H1 (cell line): ENCODE results near the gene CLEC2D. TPM values are rescaled to one million over a fixed set of nuclear protein-coding genes. Genes with fewer than 3 reads are reported as not detected.

Source experiments
- CTCF ChIA-PET: fragments of 300-600 bp; sonication (Branson Sonifier 250); formaldehyde crosslinking; loops from one replicate; lab custom pipeline; 2021; ENCODE audit not compliant: partially characterized antibody; lab: Charles Lee
- POLR2A ChIA-PET: fragments of 300-600 bp; sonication (Branson Sonifier 250); formaldehyde crosslinking; loops from one replicate; lab custom pipeline; 2021; ENCODE audit warnings: inconsistent platforms; ENCODE audit not compliant: partially characterized antibody; lab: Charles Lee
- DNase-seq, 2 experiments: peaks; one replicate each; pipeline versions ENCODE4 v3.0.0 to v3.0.0-alpha.2; 2010 to 2022; ENCODE audit warnings: low spot score in 2 of 2, low read depth in 1 of 2, mixed read lengths in 1 of 2
- FAIRE-seq: peaks from 2 replicates; lab custom pipeline; 2011; peaks lifted over from hg19 to GRCh38; lab: Jason Lieb, UNC
- H2AFZ ChIP-seq: 2 replicates; pipeline ENCODE4 v1.8.1; 2012; ENCODE audit warnings: low read length, inconsistent platforms
- H2AK5ac ChIP-seq: 2 replicates; pipeline ENCODE4 v1.6.1; 2013; ENCODE audit warnings: low read depth, low read length
- H2BK120ac ChIP-seq: replicated peaks from 2 replicates; pipeline ENCODE3; 2013; ENCODE audit warnings: low read depth, low read length, inconsistent platforms
- H2BK12ac ChIP-seq: 2 replicates; pipeline ENCODE4 v1.6.1; 2013; ENCODE audit warnings: low read depth, low read length
- H2BK15ac ChIP-seq: 2 replicates; pipeline ENCODE4 v1.6.1; 2013; ENCODE audit warnings: low read length
- H2BK20ac ChIP-seq: 2 replicates; pipeline ENCODE4 v1.6.1; 2013; ENCODE audit warnings: low read length
- H2BK5ac ChIP-seq: 2 replicates; pipeline ENCODE4 v1.6.1; 2013; ENCODE audit warnings: low read depth, low read length
- H3K14ac ChIP-seq: 2 replicates; pipeline ENCODE4 v1.6.1; 2013; ENCODE audit warnings: inconsistent platforms; ENCODE audit not compliant: insufficient read length
- H3K18ac ChIP-seq: 2 replicates; pipeline ENCODE4 v1.6.1; 2013; ENCODE audit warnings: low read length; ENCODE audit errors: extremely low read depth
- H3K23ac ChIP-seq: 2 replicates; pipeline ENCODE4 v1.6.1; 2013; ENCODE audit warnings: inconsistent platforms; ENCODE audit not compliant: insufficient read length
- H3K23me2 ChIP-seq: 2 replicates; pipeline ENCODE4 v1.6.1; 2013; ENCODE audit warnings: low read depth, low read length
- H3K27ac ChIP-seq: 2 replicates; pipeline ENCODE4 v1.6.1; 2011; ENCODE audit warnings: low read depth, low read length, inconsistent platforms
- H3K27me3 ChIP-seq, 4 experiments: replicated peaks in 1 of 4; 1 replicate in 1 of 4; 2 replicates in 3 of 4; pipeline versions ENCODE4 v1.6.1 to v1.8.1; 2011 to 2013; ENCODE audit warnings: low read length in 3 of 4, mild to moderate bottlenecking in 3 of 4, inconsistent platforms in 2 of 4, mixed read lengths in 2 of 4, moderate library complexity in 1 of 4; ENCODE audit not compliant: control insufficient read depth in 3 of 4, insufficient read depth in 3 of 4; ENCODE audit errors: extremely low read depth in 1 of 4
- H3K36me3 ChIP-seq, 4 experiments: 2 replicates each; pipeline versions ENCODE4 v1.6.1 to v1.8.1; 2011 to 2013; ENCODE audit warnings: mild to moderate bottlenecking in 4 of 4, low read length in 3 of 4, moderate library complexity in 2 of 4, control low read depth in 1 of 4, inconsistent platforms in 1 of 4; ENCODE audit not compliant: insufficient read depth in 4 of 4, control insufficient read depth in 2 of 4
- H3K4ac ChIP-seq: replicated peaks from 2 replicates; pipeline ENCODE3; 2013; ENCODE audit warnings: low read length, low read depth, mixed read lengths, inconsistent platforms; ENCODE audit not compliant: insufficient read length
- H3K4me1 ChIP-seq, 4 experiments: replicated peaks in 1 of 4; 1 replicate in 1 of 4; 2 replicates in 3 of 4; pipeline versions ENCODE4 v1.6.1 to v1.8.1; 2011 to 2013; ENCODE audit warnings: low read length in 3 of 4, inconsistent platforms in 2 of 4, mixed read lengths in 1 of 4; ENCODE audit not compliant: insufficient read depth in 4 of 4, control insufficient read depth in 3 of 4
- H3K4me2 ChIP-seq, 2 experiments: 2 replicates each; pipeline versions ENCODE4 v1.6.1 to v1.8.1; 2011 to 2013; ENCODE audit warnings: low read depth in 2 of 2, low read length in 2 of 2, control low read depth in 1 of 2, inconsistent platforms in 1 of 2, mild to moderate bottlenecking in 1 of 2; ENCODE audit not compliant: insufficient read depth in 1 of 2
- H3K4me3 ChIP-seq, 4 experiments: fragments of 200-600, 300-600 bp in 1 of 4; sonication (generic), shearing (Covaris generic), sonication (Bioruptor Twin) in 1 of 4; 2 replicates each; pipeline versions ENCODE4 v1.5.1 to v1.8.1; 2011 to 2016; ENCODE audit warnings: low read length in 4 of 4, low read depth in 3 of 4, control low read depth in 2 of 4, inconsistent platforms in 2 of 4, mild to moderate bottlenecking in 2 of 4, mixed read lengths in 1 of 4, moderate library complexity in 1 of 4; ENCODE audit not compliant: insufficient read depth in 2 of 4; ENCODE audit errors: extremely low read depth in 1 of 4
- H3K56ac ChIP-seq: replicated peaks from 2 replicates; pipeline ENCODE3; 2013; ENCODE audit warnings: low read depth, mild to moderate bottlenecking, mixed read lengths, low read length, inconsistent platforms; ENCODE audit not compliant: insufficient read length
- H3K79me1 ChIP-seq: 2 replicates; pipeline ENCODE4 v1.6.1; 2013; ENCODE audit warnings: low read depth, low read length, control low read depth
- H3K79me2 ChIP-seq, 2 experiments: 2 replicates each; pipeline versions ENCODE4 v1.6.1 to v1.8.1; 2012 to 2013; ENCODE audit warnings: low read length in 2 of 2, mild to moderate bottlenecking in 2 of 2, inconsistent platforms in 1 of 2; ENCODE audit not compliant: insufficient read depth in 2 of 2, control insufficient read depth in 1 of 2
- H3K9ac ChIP-seq, 4 experiments: replicated peaks in 1 of 4; 1 replicate in 1 of 4; 2 replicates in 3 of 4; pipeline versions ENCODE4 v1.6.1 to v1.8.1; 2011 to 2013; ENCODE audit warnings: low read depth in 3 of 4, low read length in 3 of 4, control low read depth in 2 of 4, mild to moderate bottlenecking in 2 of 4, moderate library complexity in 2 of 4, inconsistent platforms in 1 of 4; ENCODE audit errors: extremely low read depth in 1 of 4
- H3K9me3 ChIP-seq, 2 experiments: 2 replicates each; pipeline versions ENCODE4 v1.6.1 to v1.8.1; 2012 to 2013; ENCODE audit warnings: mild to moderate bottlenecking in 2 of 2, moderate library complexity in 2 of 2, control low read depth in 1 of 2, inconsistent platforms in 1 of 2, low read depth in 1 of 2, low read length in 1 of 2, mixed read lengths in 1 of 2; ENCODE audit not compliant: insufficient read depth in 2 of 2
- H4K20me1 ChIP-seq, 2 experiments: replicated peaks in 1 of 2; 2 replicates each; pipeline versions ENCODE3 to v1.8.1; 2011 to 2013; ENCODE audit warnings: inconsistent platforms in 2 of 2, low read length in 2 of 2, mild to moderate bottlenecking in 1 of 2; ENCODE audit not compliant: insufficient read depth in 2 of 2, control insufficient read depth in 1 of 2
- H4K5ac ChIP-seq: 2 replicates; pipeline ENCODE4 v1.6.1; 2013; ENCODE audit warnings: low read length, low read depth, mixed read lengths, inconsistent platforms; ENCODE audit not compliant: insufficient read length
- H4K8ac ChIP-seq: 2 replicates; pipeline ENCODE4 v1.8.0; 2013; ENCODE audit warnings: mild to moderate bottlenecking, moderate library complexity, low read length, inconsistent platforms; ENCODE audit not compliant: insufficient read depth; ENCODE audit errors: extremely low read depth
- H4K91ac ChIP-seq: replicated peaks from 2 replicates; pipeline ENCODE3; 2013; ENCODE audit warnings: low read length, mixed read lengths, inconsistent platforms; ENCODE audit not compliant: insufficient read length
- BACH1 ChIP-seq: IDR thresholded peaks from 2 replicates; pipeline ENCODE4 v1.6.1; 2012; ENCODE audit warnings: low read length, improper control_type of control experiment
- CHD1 ChIP-seq: IDR thresholded peaks from 2 replicates; pipeline ENCODE4 v1.6.1; 2012; ENCODE audit warnings: low read depth, low read length, improper control_type of control experiment
- GTF2F1 ChIP-seq: IDR thresholded peaks from 2 replicates; pipeline ENCODE4 v1.6.1; 2012; ENCODE audit warnings: low read depth, low read length, improper control_type of control experiment, borderline replicate concordance
- JUN ChIP-seq: IDR thresholded peaks from 2 replicates; pipeline ENCODE4 v1.6.1; 2011; ENCODE audit warnings: low read depth, mild to moderate bottlenecking, improper control_type of control experiment, low read length
- JUND ChIP-seq: IDR thresholded peaks from 2 replicates; pipeline ENCODE4 v1.6.1; 2011; ENCODE audit warnings: mild to moderate bottlenecking, improper control_type of control experiment, low read length
- KDM1A ChIP-seq: fragments of 200-600, 300-600 bp; sonication (generic); IDR thresholded peaks from 2 replicates; pipeline ENCODE4 v1.7.1; 2016; ENCODE audit warnings: mild to moderate bottlenecking, low read length, borderline replicate concordance
- POLR2A ChIP-seq, 2 experiments: IDR thresholded peaks; 1 replicate in 1 of 2; 2 replicates in 1 of 2; pipeline ENCODE4 v1.6.1; 2011; ENCODE audit warnings: low read depth in 2 of 2, low read length in 2 of 2, mild to moderate bottlenecking in 2 of 2; ENCODE audit errors: control extremely low read depth in 1 of 2
- POLR2AphosphoS5 ChIP-seq: IDR thresholded peaks from 2 replicates; pipeline ENCODE4 v1.6.1; 2011; ENCODE audit warnings: low read depth, low read length
- RAD21 ChIP-seq, 2 experiments: IDR thresholded peaks in 1 of 2; conservative IDR thresholded peaks in 1 of 2; 2 replicates each; pipeline ENCODE4 v1.6.1; 2011; ENCODE audit warnings: low read depth in 2 of 2, low read length in 2 of 2, improper control_type of control experiment in 1 of 2, inconsistent platforms in 1 of 2, mild to moderate bottlenecking in 1 of 2, moderate library complexity in 1 of 2
- TCF12 ChIP-seq: IDR thresholded peaks from 2 replicates; pipeline ENCODE4 v1.6.1; 2011; ENCODE audit warnings: low read depth, mild to moderate bottlenecking, low read length
- WGBS, 2 experiments: shearing (Covaris generic) in 1 of 2; methylation state at CpG; one replicate each; pipeline versions ENCODE4 v1.1.6 to v1.1.7; 2013 to 2015; ENCODE audit warnings: low lambda C conversion rate in 2 of 2, mixed read lengths in 2 of 2, inconsistent platforms in 1 of 2, low coverage in 1 of 2, missing lambda C conversion rate in 1 of 2; ENCODE audit not compliant: insufficient replicate concordance in 2 of 2, insufficient coverage in 1 of 2, insufficient read length in 1 of 2; ENCODE audit errors: extremely low coverage in 1 of 2, missing lambda C conversion rate in 1 of 2; 5-methylcytosine and 5-hydroxymethylcytosine counted together
- polyA plus RNA-seq, 7 experiments: library from polyadenylated mRNA; depleted of rRNA in 3 of 7; stranded (reverse) in 5 of 7; unstranded in 2 of 7; fragments of >200 nt in 5 of 7; fragments of 200-250 nt in 2 of 7; gene quantifications; 1 replicate in 5 of 7; 2 replicates in 1 of 7; 4 replicates in 1 of 7; pipeline versions ENCODE4 v1.2.1 to v1.2.3, GENCODE V29; 2011 to 2013; ENCODE audit warnings: missing spikeins in 2 of 7, mixed read lengths in 2 of 7
- total RNA-seq: library from RNA; stranded (reverse); fragmentation: NEBNext Ultra II Directional; extraction: Animal tissue kit (Norgen Biotek cat#: 25700); gene quantifications from 2 replicates; pipeline ENCODE4 v1.2.1, GENCODE V29; 2021

The CLEC2D gene
- total and polyA plus RNA-seq, 2 of the 8 experiments (the other 6 are each of a cell fraction or from before 2014, with no cell fraction given) = 4.2 to 6.2 TPM

- DNase-seq (no peak), FAIRE-seq (no peak)
- H3K79me2 ChIP-seq = no peaks in the 10 kb centered on the region
- H3K18ac ChIP-seq = no peak overlapping the region
- no peak overlapping the region for H2BK5ac ChIP-seq
- H3K14ac ChIP-seq = no peak overlapping the region
- no peak overlapping the region for H3K27ac ChIP-seq
- CTCF ChIA-PET = no interaction called here
- no peak overlapping the region for H2BK120ac ChIP-seq
- H2BK12ac ChIP-seq = no peak overlapping the region
- H2BK20ac ChIP-seq = no peak overlapping the region
- no peak overlapping the region for H2BK15ac ChIP-seq
- POLR2A ChIA-PET = no interaction called here
- H3K56ac ChIP-seq = no peak overlapping the region
- no peaks in the 10 kb centered on the region for H3K4me1 ChIP-seq
- no peak overlapping the region for H3K23ac ChIP-seq
- no peak for TF ChIP-seq RAD21 (IDR thresholded peaks at IDR 0.05 in 1 of 2, conservative IDR thresholded peaks at IDR 0.05 in 1 of 2; ENCODE audit: low read depth in 2 of 2, low read length in 2 of 2)
- no peak for TF ChIP-seq JUND
- TF ChIP-seq KDM1A = no peak
- TF ChIP-seq POLR2A (IDR thresholded peaks at IDR 0.05; ENCODE audit: control extremely low read depth in 1 of 2, low read depth in 2 of 2, low read length in 2 of 2) = no peak
- no peak for TF ChIP-seq JUN
- TF ChIP-seq TCF12 = no peak
- no peak for TF ChIP-seq BACH1
- TF ChIP-seq GTF2F1 = no peak
- no peak for TF ChIP-seq CHD1
- no peak for TF ChIP-seq POLR2AphosphoS5
- no peak overlapping the region for H3K9ac ChIP-seq
- H4K8ac ChIP-seq = no peak overlapping the region
- no peak overlapping the region for H4K91ac ChIP-seq
- H3K9me3 ChIP-seq = no peaks in the 10 kb centered on the region
- no peak overlapping the region for H4K5ac ChIP-seq
- 79% methylated on average over 7 of the region's 7 CpGs; no CpG with 5 or more reads in 1 of the 2 experiments for WGBS, 2 experiments
- H3K4me3 ChIP-seq = no peak overlapping the region
- H3K79me1 ChIP-seq = no peaks in the 10 kb centered on the region
- no peak overlapping the region for H2AFZ ChIP-seq
- H3K27me3 ChIP-seq = no peaks in the 10 kb centered on the region
- no peaks in the 10 kb centered on the region for H3K36me3 ChIP-seq
- no peak overlapping the region for H3K4me2 ChIP-seq
- H3K23me2 ChIP-seq = no peaks in the 10 kb centered on the region
- no peak overlapping the region for H2AK5ac ChIP-seq
- no peaks in the 10 kb centered on the region for H4K20me1 ChIP-seq
- no peak overlapping the region for H3K4ac ChIP-seq
Measured at GRCh38 chr12:9718968-9719367, 49.5 kb downstream of the CLEC2D start.
